ENCODE measurements around the gene LRRC55. TPM values are rescaled to one million over a fixed set of nuclear protein-coding genes. Genes with fewer than 3 reads are reported as not detected.

The LRRC55 gene
- total and polyA plus RNA-seq, 2 experiments from 2014 or later = 0.21 TPM; not detected in 1

DNA sequence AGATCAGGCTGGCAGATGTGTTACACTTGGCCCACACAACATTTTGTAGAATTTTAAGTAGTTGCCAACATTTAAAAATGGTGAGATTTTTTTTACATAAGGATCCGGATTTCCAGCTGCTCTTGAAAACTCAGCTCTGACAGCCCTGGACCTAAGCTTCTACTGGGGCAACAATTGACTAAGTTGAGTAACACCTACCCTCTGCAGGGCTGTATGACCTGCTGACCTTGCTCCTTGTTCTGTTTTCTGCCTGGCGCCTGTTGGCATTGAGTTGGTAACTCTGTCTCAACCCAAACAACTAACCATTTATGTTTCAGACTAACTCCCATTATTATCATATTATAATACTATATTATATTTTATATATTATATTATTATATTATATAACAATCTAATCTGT, 21.1 kb upstream of the LRRC55 start:
- Histone ChIP-seq H3K4me3 (no peak overlapping the region), H3K27me3 (no peaks in the 10 kb centered on the region), H3K27ac (no peak overlapping the region), H3K4me1 (ENCODE audit: low read depth) (peaks cover 7% of the 10 kb centered on the region), H3K9me3 (ENCODE audit: low read depth) (no peaks in the 10 kb centered on the region), H3K36me3 (no peaks in the 10 kb centered on the region)
- TF ChIP-seq, protein P1, sequence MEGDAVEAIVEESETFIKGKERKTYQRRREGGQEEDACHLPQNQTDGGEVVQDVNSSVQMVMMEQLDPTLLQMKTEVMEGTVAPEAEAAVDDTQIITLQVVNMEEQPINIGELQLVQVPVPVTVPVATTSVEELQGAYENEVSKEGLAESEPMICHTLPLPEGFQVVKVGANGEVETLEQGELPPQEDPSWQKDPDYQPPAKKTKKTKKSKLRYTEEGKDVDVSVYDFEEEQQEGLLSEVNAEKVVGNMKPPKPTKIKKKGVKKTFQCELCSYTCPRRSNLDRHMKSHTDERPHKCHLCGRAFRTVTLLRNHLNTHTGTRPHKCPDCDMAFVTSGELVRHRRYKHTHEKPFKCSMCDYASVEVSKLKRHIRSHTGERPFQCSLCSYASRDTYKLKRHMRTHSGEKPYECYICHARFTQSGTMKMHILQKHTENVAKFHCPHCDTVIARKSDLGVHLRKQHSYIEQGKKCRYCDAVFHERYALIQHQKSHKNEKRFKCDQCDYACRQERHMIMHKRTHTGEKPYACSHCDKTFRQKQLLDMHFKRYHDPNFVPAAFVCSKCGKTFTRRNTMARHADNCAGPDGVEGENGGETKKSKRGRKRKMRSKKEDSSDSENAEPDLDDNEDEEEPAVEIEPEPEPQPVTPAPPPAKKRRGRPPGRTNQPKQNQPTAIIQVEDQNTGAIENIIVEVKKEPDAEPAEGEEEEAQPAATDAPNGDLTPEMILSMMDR (IDR thresholded peaks at IDR 0.05; ENCODE audit: low read depth, low read length) = no peak
- DNase-seq (ENCODE audit: low read depth in 1 of 2, low spot score in 1 of 2) = no peak

GRCh38 chr11:57161351-57161750, 20.4 kb upstream of the LRRC55 start:
- Histone ChIP-seq H3K9me3 (ENCODE audit: low read depth) (no peaks in the 10 kb centered on the region), H3K4me1 (ENCODE audit: low read depth) (peaks cover 7% of the 10 kb centered on the region), H3K27ac (no peak overlapping the region)

GRCh38 chr11:57162179-57162898, 19.4 kb upstream of the LRRC55 start:
- DNase-seq (ENCODE audit: low read depth in 1 of 2, low spot score in 1 of 2) = no peak
- Histone ChIP-seq H3K4me3 (no peak overlapping the region), H3K27me3 (no peaks in the 10 kb centered on the region), H3K9me3 (ENCODE audit: low read depth) (no peaks in the 10 kb centered on the region), H3K27ac (no peak overlapping the region), H3K4me1 (ENCODE audit: low read depth) (peaks cover 9% of the 10 kb centered on the region), H3K36me3 (no peaks in the 10 kb centered on the region)
- TF ChIP-seq, protein P1 (IDR thresholded peaks at IDR 0.05; ENCODE audit: low read depth, low read length) = no peak

More at GRCh38 chr11:57161351-57161750, 20.4 kb upstream of the LRRC55 start:
- H3K4me3 ChIP-seq = no peak overlapping the region
- no peak for DNase-seq (ENCODE audit: low read depth in 1 of 2, low spot score in 1 of 2)
- no peaks in the 10 kb centered on the region for H3K27me3 ChIP-seq
- TF ChIP-seq, protein P1 (IDR thresholded peaks at IDR 0.05; ENCODE audit: low read depth, low read length) = no peak
- no peaks in the 10 kb centered on the region for H3K36me3 ChIP-seq

- no peaks in the 10 kb centered on the region for H3K36me3 ChIP-seq
- TF ChIP-seq, protein P1 (IDR thresholded peaks at IDR 0.05; ENCODE audit: low read depth, low read length) = no peak
- DNase-seq (ENCODE audit: low read depth in 1 of 2, low spot score in 1 of 2) = no peak
- no peak overlapping the region for H3K4me3 ChIP-seq
- no peak overlapping the region for H3K27ac ChIP-seq
- no peaks in the 10 kb centered on the region for H3K9me3 ChIP-seq (ENCODE audit: low read depth)
- no peaks in the 10 kb centered on the region for H3K27me3 ChIP-seq
- peaks cover 11% of the 10 kb centered on the region for H3K4me1 ChIP-seq (ENCODE audit: low read depth)
These were observed 18.4 kb upstream of the LRRC55 start for GRCh38 chr11:57163160-57163868.

DNA sequence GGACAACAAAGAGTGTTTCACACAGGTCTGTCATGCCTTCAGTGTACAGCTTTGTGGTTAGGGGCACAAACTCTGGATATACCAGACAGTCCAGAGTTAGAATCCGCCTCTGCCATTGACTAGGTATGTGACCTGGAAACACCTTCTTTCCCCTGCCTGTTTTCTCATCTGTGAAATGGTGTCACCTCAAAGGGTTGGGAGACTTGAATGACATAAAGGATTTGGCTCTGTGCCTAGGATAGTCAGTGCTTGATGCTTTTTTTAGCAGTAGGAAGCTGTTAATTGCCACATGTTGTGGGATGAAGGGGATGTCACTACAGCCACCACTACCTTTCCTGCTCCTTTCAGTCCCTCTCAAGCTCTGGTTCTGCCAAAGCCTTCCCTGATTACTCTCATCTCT, 17.4 kb upstream of the LRRC55 start:
- no peak for DNase-seq (ENCODE audit: low read depth in 1 of 2, low spot score in 1 of 2)
- Histone ChIP-seq H3K4me1 (ENCODE audit: low read depth) (peaks cover 11% of the 10 kb centered on the region), H3K27me3 (no peaks in the 10 kb centered on the region), H3K9me3 (ENCODE audit: low read depth) (no peaks in the 10 kb centered on the region), H3K36me3 (no peaks in the 10 kb centered on the region), H3K4me3 (no peak overlapping the region), H3K27ac (no peak overlapping the region)
- TF ChIP-seq, protein P1 (IDR thresholded peaks at IDR 0.05; ENCODE audit: low read depth, low read length) = no peak
